ENCODE results near the gene ZBTB25.
A peak's percentile ranks its signal among the peaks of the same experiment; 100 is the strongest.

The ZBTB25 gene

DNA sequence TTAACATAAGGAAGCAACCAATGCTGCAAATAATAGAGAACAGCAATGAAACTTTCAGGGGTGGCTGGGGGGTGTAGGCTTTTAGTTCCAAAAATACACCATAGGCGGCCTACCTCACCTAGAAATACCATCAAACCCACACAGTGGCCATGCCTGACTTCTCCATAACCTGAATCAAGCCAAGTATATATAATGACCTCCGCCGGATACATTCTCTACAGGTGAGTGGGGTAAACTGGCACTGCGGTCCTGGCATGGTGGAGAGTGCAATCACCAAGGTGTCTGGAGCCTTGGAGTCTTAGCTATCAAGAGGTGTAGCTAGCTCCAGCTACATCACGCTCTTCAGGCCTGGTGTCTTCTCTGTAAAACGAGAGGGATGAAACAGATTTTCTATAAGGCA, 1.2 kb downstream of the ZBTB25 start:
- peaks cover 9% of the 10 kb centered on the region; the same call in 1 of the 2 replicates for H4K20me1 ChIP-seq (ENCODE audit: insufficient read depth, low read length)
- H3K27me3 ChIP-seq (ENCODE audit: low read depth, low read length) = no peaks in the 10 kb centered on the region
- peaks cover 32% of the 10 kb centered on the region for H3K4me1 ChIP-seq (ENCODE audit: low read length)
- TF ChIP-seq CTCF (IDR thresholded peaks at IDR 0.05; ENCODE audit: low read depth, low read length) (peak; percentile 30), EZH2phosphoT487 (IDR thresholded peaks at IDR 0.05; ENCODE audit: low read depth) (no peak)
- H3K79me2 ChIP-seq (ENCODE audit: low read length) = peaks cover 94% of the 10 kb centered on the region
- H3K9ac ChIP-seq (ENCODE audit: low read length) = peak overlapping the region; percentile 94
- peaks cover 16% of the 10 kb centered on the region for H3K36me3 ChIP-seq (replicated peaks; ENCODE audit: low read depth, low read length)
- H2AFZ ChIP-seq (ENCODE audit: low read depth, low read length) = no peak overlapping the region
- peak overlapping the region; percentile 97 for H3K4me2 ChIP-seq (ENCODE audit: low read length)
- H3K4me3 ChIP-seq (ENCODE audit: low read length) = peak overlapping the region; percentile 80
- H3K9me3 ChIP-seq (ENCODE audit: insufficient read depth, low read length) = no peaks in the 10 kb centered on the region
- peak overlapping the region; percentile 93 for H3K27ac ChIP-seq (ENCODE audit: low read length)

DNA sequence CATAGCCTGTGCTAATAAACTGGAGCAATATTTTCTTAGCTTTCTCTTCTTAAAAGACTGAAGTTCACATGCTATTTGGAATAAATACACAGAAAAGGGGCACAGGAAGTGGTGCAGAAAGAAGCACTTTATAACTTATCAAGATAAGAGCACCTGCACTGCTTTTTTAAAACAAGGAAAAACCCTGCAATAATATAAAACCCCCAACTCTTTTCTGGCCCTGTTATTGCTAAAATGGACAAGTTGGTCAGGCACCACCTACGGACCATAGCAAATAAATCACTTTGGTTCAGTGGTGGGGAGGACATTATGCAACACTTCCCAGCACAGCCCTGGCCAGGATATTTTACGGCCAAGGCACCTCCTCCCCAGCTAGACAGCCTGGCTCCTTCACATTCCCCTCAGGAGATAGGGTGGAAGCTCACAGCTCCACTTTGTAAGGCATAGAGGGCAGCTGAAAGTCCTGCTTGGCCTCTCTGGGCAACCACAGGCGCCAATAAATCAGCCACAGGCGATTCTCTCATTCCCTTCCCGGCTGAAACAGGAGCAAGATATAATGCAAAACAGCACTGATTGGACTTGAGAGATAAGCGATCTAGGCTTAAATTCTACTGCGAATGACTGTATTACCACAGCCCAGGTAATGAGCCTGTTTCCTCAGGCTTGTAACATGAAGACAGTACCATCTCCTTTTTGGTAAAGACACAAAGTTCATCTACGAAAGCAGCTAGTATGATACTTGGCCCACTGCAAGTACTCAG, 2.0 kb downstream of the ZBTB25 start:
- Histone ChIP-seq H3K9ac (ENCODE audit: low read length) (peak overlapping the region; percentile 94), H3K36me3 (replicated peaks; ENCODE audit: low read depth, low read length) (peaks cover 19% of the 10 kb centered on the region), H4K20me1 (ENCODE audit: insufficient read depth, low read length) (peaks cover 11% of the 10 kb centered on the region), H3K4me2 (ENCODE audit: low read length) (peak overlapping the region; percentile 97), H3K9me3 (ENCODE audit: insufficient read depth, low read length) (no peaks in the 10 kb centered on the region), H2AFZ (ENCODE audit: low read depth, low read length) (no peak overlapping the region), H3K79me2 (ENCODE audit: low read length) (peaks cover 94% of the 10 kb centered on the region), H3K27ac (ENCODE audit: low read length) (peak overlapping the region; percentile 93), H3K27me3 (ENCODE audit: low read depth, low read length) (no peaks in the 10 kb centered on the region), H3K4me1 (ENCODE audit: low read length) (peaks cover 24% of the 10 kb centered on the region), H3K4me3 (ENCODE audit: low read length) (peak overlapping the region; percentile 80)
- TF ChIP-seq CTCF (IDR thresholded peaks at IDR 0.05; ENCODE audit: low read depth, low read length) (no peak), EZH2phosphoT487 (IDR thresholded peaks at IDR 0.05; ENCODE audit: low read depth) (no peak)

DNA sequence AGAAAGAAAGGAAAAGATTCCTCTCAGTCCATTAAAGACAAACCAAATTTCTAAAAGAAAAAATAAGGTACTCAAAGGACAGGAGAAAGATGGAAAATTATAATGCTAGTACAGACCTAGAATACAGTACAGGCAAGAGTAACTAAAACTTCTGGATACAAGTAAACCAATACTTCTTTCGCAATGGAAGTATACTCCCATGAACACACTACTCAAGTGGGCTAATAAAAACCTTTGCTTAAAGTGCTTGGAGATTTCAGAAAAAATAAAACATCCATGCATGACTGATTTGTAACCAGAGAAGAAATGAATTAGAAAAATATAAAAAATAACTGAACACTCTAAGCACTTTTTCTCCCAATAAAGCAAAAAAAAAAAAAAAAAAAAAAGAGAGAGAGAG, 3.5 kb downstream of the ZBTB25 start:
- peaks cover 91% of the 10 kb centered on the region for H3K79me2 ChIP-seq (ENCODE audit: low read length)
- H3K9ac ChIP-seq (ENCODE audit: low read length) = no peak overlapping the region
- H3K4me1 ChIP-seq (ENCODE audit: low read length) = peaks cover 21% of the 10 kb centered on the region
- no peak overlapping the region for H3K27ac ChIP-seq (ENCODE audit: low read length)
- no peaks in the 10 kb centered on the region for H3K27me3 ChIP-seq (ENCODE audit: low read depth, low read length)
- no peak for TF ChIP-seq CTCF (IDR thresholded peaks at IDR 0.05; ENCODE audit: low read depth, low read length)
- TF ChIP-seq EZH2phosphoT487 (IDR thresholded peaks at IDR 0.05; ENCODE audit: low read depth) = no peak
- peaks cover 26% of the 10 kb centered on the region for H3K36me3 ChIP-seq (replicated peaks; ENCODE audit: low read depth, low read length)
- peaks cover 12% of the 10 kb centered on the region for H4K20me1 ChIP-seq (ENCODE audit: insufficient read depth, low read length)
- H2AFZ ChIP-seq (ENCODE audit: low read depth, low read length) = no peak overlapping the region
- no peaks in the 10 kb centered on the region for H3K9me3 ChIP-seq (ENCODE audit: insufficient read depth, low read length)
- H3K4me3 ChIP-seq (ENCODE audit: low read length) = no peak overlapping the region
- H3K4me2 ChIP-seq (ENCODE audit: low read length) = peak overlapping the region; percentile 15; the same call in 1 of the 2 replicates

DNA sequence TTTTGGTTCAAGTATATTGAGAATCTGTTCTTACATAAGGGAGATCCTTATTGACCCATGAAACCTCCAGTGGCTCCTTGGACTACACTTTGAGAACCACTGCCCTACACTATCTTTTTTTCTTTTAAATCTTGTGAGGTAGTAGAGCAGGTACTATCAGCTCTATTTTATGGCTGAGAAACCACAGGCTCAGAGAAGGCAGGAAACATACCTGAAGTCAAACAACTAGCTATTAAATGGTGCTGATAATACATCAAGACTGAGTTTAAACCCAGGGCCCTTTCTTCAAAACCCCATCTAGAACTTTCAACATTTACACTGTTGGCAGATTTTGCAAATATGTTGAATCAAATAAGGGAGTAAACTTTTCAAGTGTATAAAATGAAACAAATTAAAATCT, 6.9 kb downstream of the ZBTB25 start:
- TF ChIP-seq EZH2phosphoT487 (IDR thresholded peaks at IDR 0.05; ENCODE audit: low read depth) = no peak
- no peak for TF ChIP-seq CTCF (IDR thresholded peaks at IDR 0.05; ENCODE audit: low read depth, low read length)
- Histone ChIP-seq H3K36me3 (replicated peaks; ENCODE audit: low read depth, low read length) (peaks cover 39% of the 10 kb centered on the region), H3K4me3 (ENCODE audit: low read length) (no peak overlapping the region), H3K4me1 (ENCODE audit: low read length) (peaks cover 19% of the 10 kb centered on the region), H3K79me2 (ENCODE audit: low read length) (peaks cover 90% of the 10 kb centered on the region), H2AFZ (ENCODE audit: low read depth, low read length) (no peak overlapping the region), H3K27me3 (ENCODE audit: low read depth, low read length) (no peaks in the 10 kb centered on the region), H3K9me3 (ENCODE audit: insufficient read depth, low read length) (no peaks in the 10 kb centered on the region), H4K20me1 (ENCODE audit: insufficient read depth, low read length) (peaks cover 18% of the 10 kb centered on the region), H3K4me2 (ENCODE audit: low read length) (no peak overlapping the region), H3K9ac (ENCODE audit: low read length) (no peak overlapping the region), H3K27ac (ENCODE audit: low read length) (no peak overlapping the region)

Data from OCI-LY3 (cell line).